Mucosa of descending colon (tissue), 3 donors: ENCODE data around the gene STK16. TPM values are rescaled to one million over a fixed set of nuclear protein-coding genes. Genes with fewer than 3 reads are reported as not detected.
A peak's percentile ranks its signal among the peaks of the same experiment; 100 is the strongest.

Experiments
- ATAC-seq: fragments of 200-7000 bp; cut with Tn5 transposase; one replicate; pipeline ENCODE4 v1.9.1; 2020; ENCODE audit warnings: mild to moderate bottlenecking, moderate library complexity
- DNase-seq, 3 donors: peaks; one replicate each; pipeline ENCODE4 v3.0.0-alpha.2; 2020
- H3K36me3 ChIP-seq: fragments of 200-600 bp; one replicate; pipeline ENCODE4 v1.8.0; 2021; ENCODE audit warnings: low read depth, mild to moderate bottlenecking
- H3K4me1 ChIP-seq: fragments of 200-600 bp; one replicate; pipeline ENCODE4 v1.8.0; 2021; ENCODE audit warnings: low read depth, mild to moderate bottlenecking
- H3K4me3 ChIP-seq: fragments of 200-600 bp; one replicate; pipeline ENCODE4 v1.8.0; 2021; ENCODE audit warnings: mild to moderate bottlenecking
- H3K9me3 ChIP-seq: fragments of 200-600 bp; one replicate; pipeline ENCODE4 v1.8.0; 2021; ENCODE audit warnings: mild to moderate bottlenecking
- intact Hi-C, 2 donors: fragments of 100-400 bp; cut with DNase I in 1 of 2; cut with micrococcal nuclease in 1 of 2; formaldehyde crosslinking; loops; one replicate each; pipeline versions ENCODE4 v1.11.0 to v1.11.1; 2022; cut with DNase I, micrococcal nuclease
- total RNA-seq, 3 donors: library from RNA; stranded (reverse); fragmentation: NEBNext Ultra II Directional in 2 of 3; extraction: Animal tissue kit (Norgen Biotek cat#: 25700) in 2 of 3; gene quantifications; one replicate each; pipeline versions ENCODE4 v1.2.1 to v1.2.4, GENCODE V29; 2021 to 2023
- TF ChIP-seq, protein P1 (sequence below): fragments of 200-600 bp; IDR thresholded peaks from one replicate; pipeline ENCODE4 v1.8.0; 2022; ENCODE audit warnings: antibody characterized with exemption, mild to moderate bottlenecking
- donor health status: DM: no; HTN: no; CAD: no; lungs with moderate emphysema.
- donor health status: DM: no; HTN: no; CAD: no.
- donor health status: DM: no; HTN: yes; CAD: no.

The STK16 gene
- total RNA-seq, 3 donors from 2014 or later = 29.7 to 37.3 (median 32.7) TPM

DNA sequence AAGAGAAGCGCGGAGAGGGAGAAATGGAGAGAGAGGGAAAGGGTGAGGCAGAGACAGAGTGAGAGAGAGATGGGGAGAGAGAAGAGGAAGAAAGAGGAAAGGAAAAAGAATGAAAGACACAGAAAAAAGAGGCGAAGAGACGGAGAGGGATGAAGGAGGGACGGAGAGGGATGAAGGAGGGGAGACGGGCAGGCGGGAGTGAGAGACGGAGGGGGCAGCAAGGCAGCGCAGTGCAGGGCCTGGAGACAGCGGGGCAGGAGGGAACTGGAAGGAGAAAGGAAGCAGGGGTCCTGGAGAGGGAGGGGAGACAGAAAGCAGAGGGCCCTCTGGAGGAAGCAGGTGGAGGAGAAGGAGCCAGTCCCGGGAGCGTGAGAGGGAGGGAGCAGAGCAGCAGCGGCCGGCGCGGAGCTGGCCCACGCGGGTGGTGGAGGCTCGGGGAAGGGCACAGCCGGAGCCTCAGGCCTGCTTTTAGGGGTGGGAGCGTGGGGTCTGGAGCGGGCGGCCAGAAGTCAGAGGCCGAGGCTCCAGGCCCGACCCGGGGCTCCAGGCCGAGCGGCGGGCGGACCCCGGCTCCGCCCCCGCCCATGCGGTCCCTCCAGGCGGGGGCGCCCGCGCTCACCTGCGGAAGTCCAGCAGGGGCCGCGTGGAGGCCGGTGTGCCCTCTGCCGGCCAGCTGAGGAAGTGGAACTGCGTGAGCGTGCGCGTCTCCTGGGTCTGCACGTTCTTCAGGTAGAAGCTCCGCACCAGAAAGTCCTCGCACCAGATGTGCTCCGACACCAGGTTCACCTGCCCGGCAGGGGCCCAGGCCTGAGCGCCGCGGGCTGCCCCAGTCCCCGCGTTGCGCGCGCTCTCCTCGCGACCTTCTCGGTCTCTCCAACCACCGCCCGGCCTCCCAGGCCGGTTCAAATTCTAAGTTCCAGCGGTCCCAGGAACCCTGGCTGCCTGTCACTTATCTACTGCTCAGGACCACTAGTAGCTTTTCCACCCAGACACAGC lies 49.4 kb downstream of the STK16 start:
- H3K4me1 ChIP-seq = peaks cover 12% of the 10 kb centered on the region
- ATAC-seq (peak; percentile 98), DNase-seq (peak; percentile 91 to 94 (median 92))
- no peak overlapping the region for H3K4me3 ChIP-seq
- TF ChIP-seq, protein P1, sequence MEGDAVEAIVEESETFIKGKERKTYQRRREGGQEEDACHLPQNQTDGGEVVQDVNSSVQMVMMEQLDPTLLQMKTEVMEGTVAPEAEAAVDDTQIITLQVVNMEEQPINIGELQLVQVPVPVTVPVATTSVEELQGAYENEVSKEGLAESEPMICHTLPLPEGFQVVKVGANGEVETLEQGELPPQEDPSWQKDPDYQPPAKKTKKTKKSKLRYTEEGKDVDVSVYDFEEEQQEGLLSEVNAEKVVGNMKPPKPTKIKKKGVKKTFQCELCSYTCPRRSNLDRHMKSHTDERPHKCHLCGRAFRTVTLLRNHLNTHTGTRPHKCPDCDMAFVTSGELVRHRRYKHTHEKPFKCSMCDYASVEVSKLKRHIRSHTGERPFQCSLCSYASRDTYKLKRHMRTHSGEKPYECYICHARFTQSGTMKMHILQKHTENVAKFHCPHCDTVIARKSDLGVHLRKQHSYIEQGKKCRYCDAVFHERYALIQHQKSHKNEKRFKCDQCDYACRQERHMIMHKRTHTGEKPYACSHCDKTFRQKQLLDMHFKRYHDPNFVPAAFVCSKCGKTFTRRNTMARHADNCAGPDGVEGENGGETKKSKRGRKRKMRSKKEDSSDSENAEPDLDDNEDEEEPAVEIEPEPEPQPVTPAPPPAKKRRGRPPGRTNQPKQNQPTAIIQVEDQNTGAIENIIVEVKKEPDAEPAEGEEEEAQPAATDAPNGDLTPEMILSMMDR = peak; percentile 100
- intact Hi-C loops = loop anchor here in 1 of 2 donors (5.0 kb wide), 1 partner anchor 132 kb away; the partner anchor contains the start of gene NHEJ1
- no peaks in the 10 kb centered on the region for H3K9me3 ChIP-seq
- H3K36me3 ChIP-seq = no peaks in the 10 kb centered on the region

- Histone ChIP-seq H3K4me1 (peaks cover 12% of the 10 kb centered on the region), H3K4me3 (no peak overlapping the region), H3K9me3 (no peaks in the 10 kb centered on the region), H3K36me3 (no peaks in the 10 kb centered on the region)
- ATAC-seq (no peak), DNase-seq (no peak)
- intact Hi-C loops = no loop called here
- TF ChIP-seq, protein P1 = no peak
Measured at GRCh38 chr2:219296142-219296541, 50.9 kb downstream of the STK16 start.

GRCh38 chr2:219296631-219297391 lies 51.5 kb downstream of the STK16 start:
- Histone ChIP-seq H3K4me3 (no peak overlapping the region), H3K9me3 (no peaks in the 10 kb centered on the region), H3K4me1 (peaks cover 12% of the 10 kb centered on the region), H3K36me3 (no peaks in the 10 kb centered on the region)
- intact Hi-C loops = no loop called here
- DNase-seq (no peak), ATAC-seq (no peak)
- TF ChIP-seq, protein P1 = no peak

- Histone ChIP-seq H3K4me3 (no peak overlapping the region), H3K36me3 (no peaks in the 10 kb centered on the region), H3K9me3 (no peaks in the 10 kb centered on the region), H3K4me1 (peaks cover 12% of the 10 kb centered on the region)
- DNase-seq (no peak), ATAC-seq (no peak)
- intact Hi-C loops = no loop called here
- TF ChIP-seq, protein P1 = no peak
Measured at GRCh38 chr2:219297766-219298456, 52.6 kb downstream of the STK16 start.

DNA sequence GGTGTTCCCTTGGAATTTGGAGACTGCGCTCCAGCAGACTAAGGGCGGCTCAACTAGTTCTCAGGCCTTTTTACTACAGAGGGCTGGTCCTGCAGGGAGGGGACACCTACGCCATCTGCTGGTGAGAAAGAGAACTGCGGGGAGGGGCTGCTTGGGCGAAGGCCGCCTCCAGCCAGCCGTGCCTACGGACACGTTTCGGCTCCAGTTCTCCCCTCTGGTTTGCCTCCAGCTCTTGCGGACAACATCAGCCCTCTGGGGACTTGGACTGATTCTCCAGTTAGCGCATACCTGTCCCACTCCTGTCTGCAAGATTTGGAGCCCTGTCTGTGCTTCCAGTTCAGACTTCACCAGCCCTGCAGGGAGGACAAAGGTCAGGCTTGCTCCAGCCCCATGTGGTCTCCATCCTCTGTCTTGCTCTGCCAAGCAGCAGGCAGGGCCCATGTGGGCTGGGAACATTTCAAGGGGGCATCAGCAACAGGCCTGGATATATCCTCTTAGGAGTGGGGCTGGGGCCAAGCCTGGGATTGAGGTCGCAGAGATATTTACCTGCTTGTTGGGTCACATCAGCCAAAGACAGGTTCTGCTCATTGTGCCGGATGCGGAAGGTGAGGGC lies 53.6 kb downstream of the STK16 start:
- Histone ChIP-seq H3K36me3 (no peaks in the 10 kb centered on the region), H3K4me1 (peaks cover 12% of the 10 kb centered on the region), H3K4me3 (no peak overlapping the region), H3K9me3 (no peaks in the 10 kb centered on the region)
- ATAC-seq (peak; percentile 78), DNase-seq (peak; percentile 87 to 97 (median 95))
- TF ChIP-seq, protein P1 = peak; percentile 99
- intact Hi-C loops = no loop called here
